ENCODE measurements around the gene RHBDD2. TPM values are rescaled to one million over a fixed set of nuclear protein-coding genes. Genes with fewer than 3 reads are reported as not detected.

RHBDD2 gene
- total and polyA plus RNA-seq, 2 donors (not counting 3 experiments of a cell fraction or from before 2014, with no cell fraction given): 36.7 to 99.2 TPM

- Histone ChIP-seq H3K79me2 (ENCODE audit: control insufficient read depth, insufficient read depth, low read length) (no peaks in the 10 kb centered on the region), H3K36me3 (ENCODE audit: control insufficient read depth in 2 of 2, extremely low read depth in 1 of 2, insufficient read depth in 2 of 2, low read length in 2 of 2) (no peaks in the 10 kb centered on the region), H2AFZ (ENCODE audit: low read depth, low read length) (no peak overlapping the region), H3K4me1 (ENCODE audit: control insufficient read depth, extremely low read depth, insufficient read depth, low read length) (no peaks in the 10 kb centered on the region), H3K9ac (replicated peaks; ENCODE audit: extremely low read depth, insufficient read depth, low read length) (no peak overlapping the region), H3K9me1 (replicated peaks; ENCODE audit: control insufficient read depth, extremely low read depth, insufficient read depth, low read length) (no peaks in the 10 kb centered on the region), H3K27ac (ENCODE audit: insufficient read depth, low read depth, low read length) (no peak overlapping the region), H3K9me3 (replicated peaks; ENCODE audit: control insufficient read depth, insufficient read depth, low read length) (no peaks in the 10 kb centered on the region), H3K27me3 (ENCODE audit: control insufficient read depth in 2 of 2, insufficient read depth in 2 of 2, low read length in 2 of 2) (no peaks in the 10 kb centered on the region), H3K4me3 (replicated peaks in 1 of 3; ENCODE audit: insufficient read depth in 1 of 3, low read depth in 1 of 3, low read length in 3 of 3) (no peak overlapping the region), H3K4me2 (ENCODE audit: insufficient read depth, low read length) (no peak overlapping the region), H4K20me1 (replicated peaks; ENCODE audit: control insufficient read depth, extremely low read depth, insufficient read depth, low read length) (no peaks in the 10 kb centered on the region)
- TF ChIP-seq MAX (IDR thresholded peaks at IDR 0.05; ENCODE audit: insufficient read depth, insufficient read length): no peak
- TF ChIP-seq EZH2 (IDR thresholded peaks at IDR 0.05; ENCODE audit: borderline replicate concordance, low read depth, low read length, severe bottlenecking): no peak
- TF ChIP-seq POLR2A (IDR thresholded peaks at IDR 0.05; ENCODE audit: low read depth, low read length): no peak
- no peak for TF ChIP-seq CTCF (IDR thresholded peaks at IDR 0.05; ENCODE audit: extremely low read depth in 1 of 2, insufficient read depth in 1 of 2, low read depth in 1 of 2, low read length in 2 of 2)
- no peak for TF ChIP-seq FOS (IDR thresholded peaks at IDR 0.05; ENCODE audit: borderline replicate concordance, insufficient read depth, low read length)
- no peak for TF ChIP-seq POLR2AphosphoS5 (IDR thresholded peaks at IDR 0.05; ENCODE audit: insufficient read depth, low read depth, low read length)
- TF ChIP-seq JUN (IDR thresholded peaks at IDR 0.05; ENCODE audit: borderline replicate concordance, insufficient read depth, insufficient read length, low read depth): no peak
- no peak for TF ChIP-seq MYC (IDR thresholded peaks at IDR 0.05; ENCODE audit: low read depth, low read length)
- no peak for TF ChIP-seq GATA2 (IDR thresholded peaks at IDR 0.05; ENCODE audit: insufficient read depth, insufficient read length, low read depth, low read length)
- no peak for DNase-seq (ENCODE audit: low read depth, low spot score)
- no TSS peak for BruUV-seq (replicated peaks)
- CTCF ChIA-PET: no interaction called here
- POLR2A ChIA-PET: no interaction called here
- no peak for FAIRE-seq
- dilution Hi-C loops (cut with MboI; ENCODE audit: extremely low pct_ligation_motif_present, low sequenced_read_pairs): no loop called here
- intact Hi-C loops (cut with micrococcal nuclease): no loop called here
Observed at GRCh38 chr7:75850235-75850634, 28.6 kb upstream of the RHBDD2 start.
